ENCODE data around the gene ZBTB45. TPM values are rescaled to one million over a fixed set of nuclear protein-coding genes. Genes with fewer than 3 reads are reported as not detected.

ZBTB45 gene
- total and polyA plus RNA-seq, 2 donors (not counting 1 experiment from before 2014, with no cell fraction given): 12.6 to 20.9 TPM

- Histone ChIP-seq H3K27ac (ENCODE audit: low read length in 2 of 2) (peak overlapping the region in 1 of 2 donors; percentile 10), H3K36me3 (replicated peaks in 1 of 2; ENCODE audit: control extremely low read depth in 1 of 2, control insufficient read depth in 1 of 2, extremely low read depth in 1 of 2, insufficient read depth in 2 of 2, low read length in 1 of 2) (no peaks in the 10 kb centered on the region), H3K4me1 (ENCODE audit: control insufficient read depth in 2 of 2, insufficient read depth in 2 of 2, low read length in 2 of 2) (peaks cover 12 to 14% of the 10 kb centered on the region in 2 donors), H3K4me3 (ENCODE audit: control extremely low read depth in 1 of 5, extremely low read depth in 1 of 5, insufficient read depth in 1 of 5, low read depth in 2 of 5, low read length in 4 of 5) (no peak overlapping the region), H3K4me2 (replicated peaks; ENCODE audit: low read depth, low read length, poor library complexity, severe bottlenecking) (peak overlapping the region; percentile 52), H4K20me1 (ENCODE audit: control insufficient read depth, insufficient read depth, low read length, poor library complexity, severe bottlenecking) (no peaks in the 10 kb centered on the region), H3K9ac (ENCODE audit: low read length) (no peak overlapping the region), H3K27me3 (replicated peaks in 1 of 4; ENCODE audit: control extremely low read depth in 1 of 4, control insufficient read depth in 3 of 4, insufficient read depth in 4 of 4, low read length in 3 of 4) (no peaks in the 10 kb centered on the region), H3K79me2 (ENCODE audit: control insufficient read depth, insufficient read depth, low read length) (no peaks in the 10 kb centered on the region), H2AFZ (ENCODE audit: insufficient read depth, low read depth, low read length, poor library complexity, severe bottlenecking) (peak overlapping the region; percentile 37), H3K9me3 (ENCODE audit: control extremely low read depth in 1 of 3, control insufficient read depth in 2 of 3, insufficient read depth in 1 of 3, low read length in 2 of 3) (no peaks in the 10 kb centered on the region)
- H3K4me1 Mint-ChIP-seq: peaks cover 21% of the 10 kb centered on the region
- H3K9me3 Mint-ChIP-seq (ENCODE audit: insufficient read depth): no peaks in the 10 kb centered on the region
- POLR2A ChIA-PET: no interaction called here
- ATAC-seq (ENCODE audit: low read depth) (peak; percentile 17), DNase-seq (peak; percentile 31)
- TF ChIP-seq, protein P1, sequence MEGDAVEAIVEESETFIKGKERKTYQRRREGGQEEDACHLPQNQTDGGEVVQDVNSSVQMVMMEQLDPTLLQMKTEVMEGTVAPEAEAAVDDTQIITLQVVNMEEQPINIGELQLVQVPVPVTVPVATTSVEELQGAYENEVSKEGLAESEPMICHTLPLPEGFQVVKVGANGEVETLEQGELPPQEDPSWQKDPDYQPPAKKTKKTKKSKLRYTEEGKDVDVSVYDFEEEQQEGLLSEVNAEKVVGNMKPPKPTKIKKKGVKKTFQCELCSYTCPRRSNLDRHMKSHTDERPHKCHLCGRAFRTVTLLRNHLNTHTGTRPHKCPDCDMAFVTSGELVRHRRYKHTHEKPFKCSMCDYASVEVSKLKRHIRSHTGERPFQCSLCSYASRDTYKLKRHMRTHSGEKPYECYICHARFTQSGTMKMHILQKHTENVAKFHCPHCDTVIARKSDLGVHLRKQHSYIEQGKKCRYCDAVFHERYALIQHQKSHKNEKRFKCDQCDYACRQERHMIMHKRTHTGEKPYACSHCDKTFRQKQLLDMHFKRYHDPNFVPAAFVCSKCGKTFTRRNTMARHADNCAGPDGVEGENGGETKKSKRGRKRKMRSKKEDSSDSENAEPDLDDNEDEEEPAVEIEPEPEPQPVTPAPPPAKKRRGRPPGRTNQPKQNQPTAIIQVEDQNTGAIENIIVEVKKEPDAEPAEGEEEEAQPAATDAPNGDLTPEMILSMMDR (IDR thresholded peaks at IDR 0.05): no peak
- no peak for TF ChIP-seq EZH2 (IDR thresholded peaks at IDR 0.05; ENCODE audit: borderline replicate concordance, insufficient read depth, low read depth, low read length, poor library complexity, severe bottlenecking)
- CTCF ChIA-PET: no interaction called here
- H3K4me3 Mint-ChIP-seq: peak overlapping the region; percentile 38
- WGBS (ENCODE audit: insufficient coverage): 100% methylated on average over 1 of the region's 10 CpGs
- no peak overlapping the region for H3K27ac Mint-ChIP-seq
- intact Hi-C loops (cut with micrococcal nuclease): no loop called here
- no peaks in the 10 kb centered on the region for H3K27me3 Mint-ChIP-seq
These were observed 11.6 kb upstream of the ZBTB45 start for GRCh38 chr19:58531034-58531840.

- H3K27me3 Mint-ChIP-seq: no peaks in the 10 kb centered on the region
- ChIA-PET POLR2A (interaction anchor here (0.6 kb wide), 2 partner anchors 31 to 503 kb away, joined by 3 to 5 read pairs; no protein-coding TSS in a partner anchor), CTCF (interaction anchor here (0.7 kb wide), 1 partner anchor 10 kb away, joined by 4 read pairs; the partner anchor contains the start of gene ZBTB45)
- H3K27ac ChIP-seq (ENCODE audit: low read length in 2 of 2): no peak overlapping the region
- peaks cover 21% of the 10 kb centered on the region for H3K4me1 Mint-ChIP-seq
- H3K4me1 ChIP-seq (ENCODE audit: control insufficient read depth in 2 of 2, insufficient read depth in 2 of 2, low read length in 2 of 2): peaks cover 12 to 14% of the 10 kb centered on the region in 2 donors
- DNase-seq: no peak
- intact Hi-C loops (cut with micrococcal nuclease): no loop called here
- no peaks in the 10 kb centered on the region for H3K9me3 ChIP-seq (ENCODE audit: control extremely low read depth in 1 of 3, control insufficient read depth in 2 of 3, insufficient read depth in 1 of 3, low read length in 2 of 3)
- H3K4me2 ChIP-seq (replicated peaks; ENCODE audit: low read depth, low read length, poor library complexity, severe bottlenecking): no peak overlapping the region
- H3K27me3 ChIP-seq (replicated peaks in 1 of 4; ENCODE audit: control extremely low read depth in 1 of 4, control insufficient read depth in 3 of 4, insufficient read depth in 4 of 4, low read length in 3 of 4): no peaks in the 10 kb centered on the region
- no peaks in the 10 kb centered on the region for H3K36me3 ChIP-seq (replicated peaks in 1 of 2; ENCODE audit: control extremely low read depth in 1 of 2, control insufficient read depth in 1 of 2, extremely low read depth in 1 of 2, insufficient read depth in 2 of 2, low read length in 1 of 2)
- ATAC-seq (ENCODE audit: low read depth): no peak
- no peaks in the 10 kb centered on the region for H3K79me2 ChIP-seq (ENCODE audit: control insufficient read depth, insufficient read depth, low read length)
- H2AFZ ChIP-seq (ENCODE audit: insufficient read depth, low read depth, low read length, poor library complexity, severe bottlenecking): no peak overlapping the region
- TF ChIP-seq, protein P1 (IDR thresholded peaks at IDR 0.05): no peak
- TF ChIP-seq EZH2 (IDR thresholded peaks at IDR 0.05; ENCODE audit: borderline replicate concordance, insufficient read depth, low read depth, low read length, poor library complexity, severe bottlenecking): no peak
- H3K27ac Mint-ChIP-seq: no peak overlapping the region
- no CpG with 5 or more reads among the region's 3 CpGs for WGBS (ENCODE audit: insufficient coverage)
- H4K20me1 ChIP-seq (ENCODE audit: control insufficient read depth, insufficient read depth, low read length, poor library complexity, severe bottlenecking): no peaks in the 10 kb centered on the region
- no peak overlapping the region for H3K9ac ChIP-seq (ENCODE audit: low read length)
- H3K4me3 Mint-ChIP-seq: no peak overlapping the region
- no peaks in the 10 kb centered on the region for H3K9me3 Mint-ChIP-seq (ENCODE audit: insufficient read depth)
- H3K4me3 ChIP-seq (ENCODE audit: control extremely low read depth in 1 of 5, extremely low read depth in 1 of 5, insufficient read depth in 1 of 5, low read depth in 2 of 5, low read length in 4 of 5): no peak overlapping the region
These were observed 9.8 kb upstream of the ZBTB45 start for GRCh38 chr19:58529405-58529804.
